Epidermal melanocyte (primary cell): ENCODE measurements around the gene CKB.
"Not testable (repeated sequence)": the region's sequence is repeated elsewhere in the genome, so short reads cannot be mapped to it uniquely, and the experiment has no call there.

Source experiments
- DNase-seq: peaks from one replicate; pipeline ENCODE4 v3.0.0; 2011; ENCODE audit warnings: low spot score; ENCODE audit not compliant: insufficient read length

CKB gene

GRCh38 chr14:103526247-103526913 is 3.8 kb upstream of the CKB start:
- no peak for DNase-seq

GRCh38 chr14:103525430-103526246 is 3.0 kb upstream of the CKB start:
- DNase-seq: not testable (repeated sequence)

GRCh38 chr14:103524002-103524935 is 1.6 kb upstream of the CKB start:
- DNase-seq: no peak

GRCh38 chr14:103523575-103523954 is 935 bp upstream of the CKB start:
- DNase-seq: no peak

- DNase-seq: no peak
Measured at GRCh38 chr14:103521951-103522563, 573 bp downstream of the CKB start.

- DNase-seq: no peak
Measured at GRCh38 chr14:103521438-103521950, 1.1 kb downstream of the CKB start.

GRCh38 chr14:103520657-103521437 is 1.8 kb downstream of the CKB start:
- DNase-seq: peak; percentile 74

GRCh38 chr14:103520269-103520656 is 2.4 kb downstream of the CKB start:
- DNase-seq: peak; percentile 2

- DNase-seq: peak; percentile 7
Measured at GRCh38 chr14:103519837-103520212, 2.8 kb downstream of the CKB start.

GRCh38 chr14:103519043-103519836 is 3.4 kb downstream of the CKB start:
- peak; percentile 17 for DNase-seq

- peak; percentile 91 for DNase-seq
Measured at GRCh38 chr14:103518422-103519042, 4.1 kb downstream of the CKB start.

GRCh38 chr14:103517721-103518421 is 4.8 kb downstream of the CKB start:
- peak; percentile 27 for DNase-seq

GRCh38 chr14:103517174-103517566 is 5.5 kb downstream of the CKB start:
- DNase-seq: no peak

GRCh38 chr14:103516426-103517173 is 6.0 kb downstream of the CKB start:
- DNase-seq: no peak

GRCh38 chr14:103514596-103515421 is 7.8 kb downstream of the CKB start:
- DNase-seq: no peak

GRCh38 chr14:103512701-103513611 is 9.7 kb downstream of the CKB start:
- DNase-seq: no peak
